B cell (primary cell): ENCODE results near the gene CCDC91.
"Not testable (repeated sequence)": the region's sequence is repeated elsewhere in the genome, so short reads cannot be mapped to it uniquely, and the experiment has no call there.

ENCODE experiments used
- EZH2 ChIP-seq: IDR thresholded peaks from 2 replicates; pipeline ENCODE4 v1.6.1; 2012; ENCODE audit warnings: borderline replicate concordance, low read depth, mild to moderate bottlenecking, moderate library complexity, low read length; ENCODE audit not compliant: insufficient read depth, poor library complexity, severe bottlenecking
- TF ChIP-seq, protein P1 (sequence below): fragments of 200-600 bp; IDR thresholded peaks from one replicate; pipeline ENCODE4 v1.8.0; 2022; ENCODE audit warnings: antibody characterized with exemption, mild to moderate bottlenecking

DNA sequence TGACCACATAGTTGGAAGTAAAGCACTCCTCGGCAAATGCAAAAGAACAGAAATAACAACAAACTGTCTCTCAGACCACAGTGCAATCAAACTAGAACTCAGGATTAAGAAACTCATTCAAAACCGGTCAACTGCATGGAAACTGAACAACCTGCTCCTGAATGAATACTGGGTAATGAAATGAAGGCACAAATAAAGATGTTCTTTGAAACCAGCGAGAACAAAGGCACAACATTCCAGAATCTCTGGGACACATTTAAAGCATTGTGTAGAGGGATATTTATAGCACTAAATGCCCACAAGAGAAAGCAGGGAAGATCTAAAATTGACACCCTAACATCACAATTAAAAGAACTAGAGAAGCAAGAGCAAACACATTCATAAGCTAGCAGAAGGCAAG lies 285.9 kb downstream of the CCDC91 start:
- TF ChIP-seq EZH2: not testable (repeated sequence)
- TF ChIP-seq, protein P1, sequence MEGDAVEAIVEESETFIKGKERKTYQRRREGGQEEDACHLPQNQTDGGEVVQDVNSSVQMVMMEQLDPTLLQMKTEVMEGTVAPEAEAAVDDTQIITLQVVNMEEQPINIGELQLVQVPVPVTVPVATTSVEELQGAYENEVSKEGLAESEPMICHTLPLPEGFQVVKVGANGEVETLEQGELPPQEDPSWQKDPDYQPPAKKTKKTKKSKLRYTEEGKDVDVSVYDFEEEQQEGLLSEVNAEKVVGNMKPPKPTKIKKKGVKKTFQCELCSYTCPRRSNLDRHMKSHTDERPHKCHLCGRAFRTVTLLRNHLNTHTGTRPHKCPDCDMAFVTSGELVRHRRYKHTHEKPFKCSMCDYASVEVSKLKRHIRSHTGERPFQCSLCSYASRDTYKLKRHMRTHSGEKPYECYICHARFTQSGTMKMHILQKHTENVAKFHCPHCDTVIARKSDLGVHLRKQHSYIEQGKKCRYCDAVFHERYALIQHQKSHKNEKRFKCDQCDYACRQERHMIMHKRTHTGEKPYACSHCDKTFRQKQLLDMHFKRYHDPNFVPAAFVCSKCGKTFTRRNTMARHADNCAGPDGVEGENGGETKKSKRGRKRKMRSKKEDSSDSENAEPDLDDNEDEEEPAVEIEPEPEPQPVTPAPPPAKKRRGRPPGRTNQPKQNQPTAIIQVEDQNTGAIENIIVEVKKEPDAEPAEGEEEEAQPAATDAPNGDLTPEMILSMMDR: not testable (repeated sequence)
